ENCODE data around the gene MAN1A1. TPM values are rescaled to one million over a fixed set of nuclear protein-coding genes. Genes with fewer than 3 reads are reported as not detected.

Gene MAN1A1
- total RNA-seq, 1 experiment from 2014 or later: 13.3 TPM

DNA sequence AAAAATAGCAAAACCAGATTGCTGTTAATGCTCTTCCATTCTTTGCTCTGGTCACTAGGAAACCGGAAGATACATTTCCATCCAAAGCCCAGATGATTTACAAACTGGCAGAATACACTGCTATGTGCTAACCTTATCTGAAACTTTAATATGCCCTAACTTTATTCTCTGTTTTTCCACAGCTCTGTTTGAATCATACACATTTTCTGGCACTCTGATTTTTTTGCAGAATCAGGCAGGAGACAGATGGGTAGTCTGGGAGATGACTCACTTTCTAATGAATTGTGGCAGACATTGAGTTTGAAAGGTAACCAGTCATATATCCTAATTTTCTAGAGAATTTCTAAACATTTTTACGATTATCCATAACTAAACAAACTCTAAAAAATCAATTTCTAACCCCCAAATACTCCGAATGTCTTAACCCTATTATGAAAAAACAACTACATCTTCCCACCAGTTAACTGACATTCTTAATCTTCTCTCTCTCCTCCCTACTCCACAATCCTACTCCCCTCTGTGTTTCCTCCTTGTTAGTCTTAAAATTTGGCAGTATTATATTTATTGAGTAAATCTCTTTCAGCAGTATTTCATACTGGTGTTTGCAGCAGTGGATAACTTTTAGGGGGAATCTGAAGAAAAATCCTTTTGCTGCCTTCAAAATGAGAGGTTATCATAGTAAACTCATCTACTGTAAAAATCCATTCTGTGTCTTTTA is 63.5 kb downstream of the MAN1A1 start:
- Mint-ChIP-seq H3K9me3 (ENCODE audit: low read depth, unreplicated experiment) (peaks cover 2% of the 10 kb centered on the region), H3K36me3 (ENCODE audit: insufficient read depth, unreplicated experiment) (no peaks in the 10 kb centered on the region), H3K27me3 (ENCODE audit: unreplicated experiment) (no peaks in the 10 kb centered on the region), H3K27ac (ENCODE audit: unreplicated experiment) (no peak overlapping the region), H3K4me3 (ENCODE audit: low read depth, unreplicated experiment) (no peak overlapping the region), H3K4me1 (ENCODE audit: low read depth, unreplicated experiment) (no peaks in the 10 kb centered on the region)
- intact Hi-C loops (cut with micrococcal nuclease; ENCODE audit: unreplicated experiment): no loop called here
- CTCF ChIA-PET: no interaction called here
- no TSS peak for BruUV-seq (replicated peaks)
- TF ChIP-seq CTCF (IDR thresholded peaks at IDR 0.05; ENCODE audit: unreplicated experiment): no peak
- DNase-seq: no peak

GRCh38 chr6:119284861-119285521 is 64.6 kb downstream of the MAN1A1 start:
- H3K27ac Mint-ChIP-seq (ENCODE audit: unreplicated experiment): no peak overlapping the region
- intact Hi-C loops (cut with micrococcal nuclease; ENCODE audit: unreplicated experiment): no loop called here
- no peak for TF ChIP-seq CTCF (IDR thresholded peaks at IDR 0.05; ENCODE audit: unreplicated experiment)
- H3K9me3 Mint-ChIP-seq (ENCODE audit: low read depth, unreplicated experiment): peaks cover 2% of the 10 kb centered on the region
- H3K27me3 Mint-ChIP-seq (ENCODE audit: unreplicated experiment): no peaks in the 10 kb centered on the region
- CTCF ChIA-PET: no interaction called here
- DNase-seq: no peak
- no peaks in the 10 kb centered on the region for H3K4me1 Mint-ChIP-seq (ENCODE audit: low read depth, unreplicated experiment)
- no TSS peak for BruUV-seq (replicated peaks)
- H3K4me3 Mint-ChIP-seq (ENCODE audit: low read depth, unreplicated experiment): no peak overlapping the region
- H3K36me3 Mint-ChIP-seq (ENCODE audit: insufficient read depth, unreplicated experiment): no peaks in the 10 kb centered on the region

GRCh38 chr6:119283979-119284545 is 65.5 kb downstream of the MAN1A1 start:
- no peak for DNase-seq
- H3K27me3 Mint-ChIP-seq (ENCODE audit: unreplicated experiment): no peaks in the 10 kb centered on the region
- no peaks in the 10 kb centered on the region for H3K36me3 Mint-ChIP-seq (ENCODE audit: insufficient read depth, unreplicated experiment)
- no peak overlapping the region for H3K4me3 Mint-ChIP-seq (ENCODE audit: low read depth, unreplicated experiment)
- H3K27ac Mint-ChIP-seq (ENCODE audit: unreplicated experiment): no peak overlapping the region
- CTCF ChIA-PET: no interaction called here
- TF ChIP-seq CTCF (IDR thresholded peaks at IDR 0.05; ENCODE audit: unreplicated experiment): no peak
- intact Hi-C loops (cut with micrococcal nuclease; ENCODE audit: unreplicated experiment): no loop called here
- no peaks in the 10 kb centered on the region for H3K4me1 Mint-ChIP-seq (ENCODE audit: low read depth, unreplicated experiment)
- BruUV-seq (replicated peaks): no TSS peak
- H3K9me3 Mint-ChIP-seq (ENCODE audit: low read depth, unreplicated experiment): peaks cover 2% of the 10 kb centered on the region

DNA sequence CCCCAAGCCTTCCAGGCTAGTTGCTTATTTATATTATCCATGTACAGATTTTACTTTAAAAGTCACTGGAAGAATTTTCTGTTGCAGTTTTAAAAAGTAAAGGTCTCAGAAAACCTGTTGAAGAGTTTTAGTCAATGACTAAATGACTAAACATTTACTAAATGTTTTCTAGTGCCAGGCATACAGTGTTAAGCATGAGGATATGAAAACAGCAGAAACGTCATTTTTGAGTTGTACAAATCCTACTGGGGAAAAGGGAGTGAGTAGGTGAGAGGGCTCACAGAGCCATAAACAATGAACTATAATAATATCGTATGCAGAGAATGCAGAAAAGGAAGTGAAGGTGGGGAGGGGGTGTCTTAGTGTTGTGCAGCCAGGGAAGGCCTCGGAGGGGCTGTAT is 66.3 kb downstream of the MAN1A1 start:
- no peaks in the 10 kb centered on the region for H3K4me1 Mint-ChIP-seq (ENCODE audit: low read depth, unreplicated experiment)
- intact Hi-C loops (cut with micrococcal nuclease; ENCODE audit: unreplicated experiment): no loop called here
- peaks cover 2% of the 10 kb centered on the region for H3K9me3 Mint-ChIP-seq (ENCODE audit: low read depth, unreplicated experiment)

More for the DNA sequence above, 66.3 kb downstream of the MAN1A1 start:
- H3K36me3 Mint-ChIP-seq (ENCODE audit: insufficient read depth, unreplicated experiment): no peaks in the 10 kb centered on the region
- H3K27ac Mint-ChIP-seq (ENCODE audit: unreplicated experiment): no peak overlapping the region
- TF ChIP-seq CTCF (IDR thresholded peaks at IDR 0.05; ENCODE audit: unreplicated experiment): no peak
- H3K4me3 Mint-ChIP-seq (ENCODE audit: low read depth, unreplicated experiment): no peak overlapping the region
- no peaks in the 10 kb centered on the region for H3K27me3 Mint-ChIP-seq (ENCODE audit: unreplicated experiment)
- no TSS peak for BruUV-seq (replicated peaks)
- CTCF ChIA-PET: no interaction called here
- DNase-seq: no peak
